NCI-H128 (cell line): ENCODE data around the gene INTS15.
"Not testable (repeated sequence)": the region's sequence is repeated elsewhere in the genome, so short reads cannot be mapped to it uniquely, and the experiment has no call there.

ENCODE experiments used
- DNase-seq: peaks from one replicate; lab custom pipeline; 2025; ENCODE audit not compliant: unreplicated experiment; lab: John Stamatoyannopoulos, UW

The INTS15 gene

DNA sequence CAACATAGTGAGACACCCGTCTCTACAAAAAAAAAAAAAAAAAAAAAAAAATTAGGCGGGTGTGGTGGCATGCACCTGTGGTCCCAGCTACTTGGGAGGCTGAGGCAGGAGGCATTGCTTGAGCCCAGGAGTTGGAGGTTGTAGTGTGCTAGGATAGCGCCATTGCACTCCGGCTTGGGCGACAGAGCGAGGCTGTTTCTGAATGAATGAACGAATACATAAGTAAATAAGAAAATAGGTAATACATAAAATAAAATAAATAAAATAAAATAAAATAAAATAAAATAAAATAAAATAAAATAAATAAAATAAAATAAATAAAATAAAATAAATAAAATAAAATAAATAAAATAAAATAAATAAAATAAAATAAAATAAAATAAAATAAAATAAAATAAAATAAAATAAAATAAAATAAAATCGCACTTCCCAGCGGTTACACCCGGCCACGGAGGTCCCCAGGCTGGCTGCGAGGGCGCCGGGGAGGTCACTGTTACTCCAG, 12.9 kb upstream of the INTS15 start:
- DNase-seq = not testable (repeated sequence)

DNA sequence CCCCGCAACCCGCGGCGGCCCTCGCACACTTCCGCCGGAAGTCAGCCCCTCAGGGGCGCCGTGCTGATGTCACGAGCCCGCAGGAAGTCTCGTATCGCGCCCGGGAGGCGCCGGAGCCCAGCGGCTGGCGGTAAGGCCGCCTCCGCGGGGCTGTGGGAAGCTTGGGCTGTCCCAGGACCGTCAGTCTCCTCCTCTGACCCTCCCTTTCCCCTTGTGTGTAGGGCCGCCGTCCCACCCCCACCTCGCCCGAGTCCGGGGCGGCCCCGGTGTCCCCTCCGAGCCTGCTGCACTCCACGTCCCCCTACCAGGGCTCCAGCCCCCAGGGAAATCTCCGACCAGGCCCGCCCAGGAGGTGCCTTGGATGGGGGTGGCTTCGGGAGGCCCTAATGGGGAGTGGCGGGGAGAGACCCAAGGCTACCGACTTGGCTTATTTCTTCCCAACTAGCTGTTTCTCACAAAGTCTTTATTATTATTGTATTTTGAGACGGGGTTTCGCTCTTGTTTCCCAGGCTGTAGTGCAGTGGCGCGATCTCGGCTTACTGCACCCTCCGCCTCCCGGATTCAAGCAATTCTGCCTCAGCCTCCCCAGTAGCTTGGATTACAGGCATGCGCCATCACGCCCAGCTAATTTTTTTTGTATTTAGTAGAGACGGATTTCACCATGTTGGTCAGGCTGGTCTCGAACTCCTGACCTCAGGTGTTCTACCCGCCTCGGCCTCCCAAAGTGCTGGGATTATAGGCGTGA, 12.3 kb upstream of the INTS15 start, which contains the start of gene ZDHHC4:
TSS of gene ZDHHC4 (plus strand) at position 86 of the 745 bp plus-strand sequence. CDS start 3,108 bp downstream, outside the sequence.
- peak; percentile 74 for DNase-seq

DNA sequence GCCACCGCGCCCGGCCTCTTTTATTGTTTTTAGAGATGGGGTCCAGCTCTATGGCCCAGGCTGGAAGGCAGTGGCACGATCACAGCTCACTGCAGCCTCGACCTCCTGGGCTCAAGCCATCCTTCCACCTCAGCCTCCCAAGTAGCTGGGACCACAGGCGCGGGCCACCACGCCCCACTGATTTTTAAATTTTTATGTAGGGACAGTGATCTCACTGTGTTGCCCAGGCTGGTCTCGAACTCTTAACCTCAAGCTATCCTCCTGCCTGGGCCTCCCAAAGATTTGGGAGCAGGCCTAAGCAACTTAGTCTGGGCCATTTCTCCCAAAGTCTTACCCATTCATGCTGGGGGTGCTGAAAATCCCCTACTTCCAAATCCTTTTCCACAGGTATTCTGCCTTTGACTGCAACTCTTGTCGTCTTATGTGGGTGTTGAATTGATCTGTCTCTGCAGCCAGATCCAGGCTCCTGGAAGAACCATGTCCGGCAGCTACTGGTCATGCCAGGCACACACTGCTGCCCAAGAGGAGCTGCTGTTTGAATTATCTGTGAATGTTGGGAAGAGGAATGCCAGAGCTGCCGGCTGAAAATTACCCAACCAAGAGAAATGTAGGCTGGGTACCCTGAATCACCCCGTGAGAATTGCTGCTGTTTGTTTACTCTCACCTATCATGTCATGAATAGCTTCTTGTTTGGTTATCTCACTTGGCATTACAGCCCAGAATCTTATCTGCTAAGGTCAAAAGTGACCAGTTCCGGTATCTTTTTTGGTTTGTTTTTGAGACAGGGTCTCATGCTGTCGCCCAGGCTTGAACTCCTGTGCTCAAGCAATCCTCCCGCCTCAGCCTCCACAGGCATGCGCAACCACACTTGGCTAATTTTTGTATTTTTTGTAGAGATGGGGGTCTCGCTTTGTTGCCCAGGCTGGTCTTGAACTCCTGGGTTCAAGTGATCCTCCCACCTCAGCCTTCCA, 11.4 kb upstream of the INTS15 start:
- no peak for DNase-seq

DNA sequence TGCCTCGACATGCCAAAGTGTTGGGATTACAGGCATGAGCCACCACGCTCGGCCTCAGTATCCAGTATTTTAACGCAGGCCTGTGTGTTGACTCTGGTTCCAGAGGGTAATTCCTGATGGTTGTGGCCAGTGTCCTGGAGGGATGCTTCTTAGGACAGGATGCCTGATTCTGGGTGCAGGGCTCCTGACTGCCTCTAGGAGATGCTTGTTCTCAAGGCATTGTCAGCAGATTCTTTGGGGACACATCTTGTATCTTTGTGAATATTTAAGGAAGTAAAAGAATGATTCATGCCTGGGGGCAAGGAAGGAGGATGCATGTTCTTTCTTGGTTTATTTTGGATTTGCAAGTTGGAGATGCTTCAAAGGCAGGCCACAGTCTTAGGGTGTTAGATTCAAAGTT, 10.4 kb upstream of the INTS15 start:
- DNase-seq = no peak

DNA sequence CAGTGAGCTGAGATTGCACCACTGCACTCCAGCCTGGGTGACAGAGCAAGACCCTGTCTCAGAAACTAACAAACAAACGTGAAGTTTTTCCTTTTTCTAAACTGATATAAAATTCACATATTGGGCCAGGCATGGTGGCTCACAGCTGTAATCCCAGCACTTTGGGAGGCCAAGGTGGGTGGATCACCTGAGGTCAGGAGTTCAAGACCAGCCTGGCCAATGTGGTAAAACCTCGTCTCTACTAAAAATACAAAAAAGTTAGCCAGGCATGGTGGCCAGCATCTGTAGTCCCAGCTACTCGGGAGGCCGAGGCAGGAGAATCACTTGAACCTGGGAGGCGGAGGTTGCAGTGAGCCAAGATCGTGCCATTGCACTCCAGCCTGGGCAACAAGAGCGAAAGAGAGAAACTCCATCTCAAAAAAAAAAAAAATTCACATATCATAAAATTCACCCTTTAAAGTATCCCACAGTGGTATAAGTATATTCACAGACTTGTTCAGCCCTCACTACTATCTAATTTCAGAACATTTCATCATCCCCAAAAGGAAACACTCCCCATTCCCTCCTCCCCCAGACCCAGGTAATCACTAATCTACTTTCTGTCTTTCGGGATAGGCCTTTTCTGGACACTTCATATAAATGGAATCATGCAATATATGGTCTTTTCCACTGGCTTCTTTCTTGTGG, 3.9 kb upstream of the INTS15 start:
- DNase-seq = not testable (repeated sequence)

DNA sequence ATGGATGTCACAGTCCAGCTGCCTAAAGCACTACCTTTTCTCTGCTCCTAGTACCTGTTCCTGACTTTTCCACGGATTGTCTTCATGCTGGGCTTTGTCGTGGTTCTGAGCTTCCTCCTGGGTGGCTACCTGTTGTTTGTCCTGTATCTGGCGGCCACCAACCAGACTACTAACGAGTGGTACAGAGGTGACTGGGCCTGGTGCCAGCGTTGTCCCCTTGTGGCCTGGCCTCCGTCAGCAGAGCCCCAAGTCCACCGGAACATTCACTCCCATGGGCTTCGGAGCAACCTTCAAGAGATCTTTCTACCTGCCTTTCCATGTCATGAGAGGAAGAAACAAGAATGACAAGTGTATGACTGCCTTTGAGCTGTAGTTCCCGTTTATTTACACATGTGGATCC, 1.3 kb upstream of the INTS15 start:
- no peak for DNase-seq

DNA sequence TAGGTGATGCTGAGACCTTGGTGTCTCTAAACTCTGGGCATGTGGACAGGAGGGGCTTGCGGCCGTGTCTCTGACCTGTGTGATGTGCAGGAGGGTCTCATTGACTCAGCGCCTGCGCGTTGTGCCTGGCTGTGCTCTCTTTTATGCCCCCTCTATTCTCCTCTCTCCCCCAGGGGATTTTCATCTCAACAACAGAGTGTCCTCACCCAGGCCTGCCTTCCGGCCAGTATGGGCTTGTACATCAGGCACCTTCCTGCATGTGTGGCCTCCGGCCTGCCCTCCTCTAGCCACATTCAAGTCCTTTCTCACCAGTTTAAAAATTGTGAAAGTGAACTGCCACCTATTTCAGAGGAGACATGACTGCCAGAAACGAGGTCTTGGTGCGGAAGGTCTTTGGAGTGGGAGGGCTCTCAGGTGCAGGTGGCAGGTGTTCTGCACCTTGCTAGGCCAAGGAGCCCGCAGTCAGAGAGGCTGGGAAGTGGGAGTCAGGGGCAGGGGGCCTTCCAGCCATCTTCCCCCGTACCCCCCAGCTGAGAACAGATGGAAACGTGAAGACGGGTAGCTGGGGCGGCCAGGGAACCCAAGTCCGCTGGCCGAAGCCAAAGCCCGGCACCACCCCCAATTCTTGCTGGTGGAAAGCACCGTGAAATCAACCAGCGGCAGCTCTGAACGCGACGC, 531 bp upstream of the INTS15 start:
- no peak for DNase-seq

DNA sequence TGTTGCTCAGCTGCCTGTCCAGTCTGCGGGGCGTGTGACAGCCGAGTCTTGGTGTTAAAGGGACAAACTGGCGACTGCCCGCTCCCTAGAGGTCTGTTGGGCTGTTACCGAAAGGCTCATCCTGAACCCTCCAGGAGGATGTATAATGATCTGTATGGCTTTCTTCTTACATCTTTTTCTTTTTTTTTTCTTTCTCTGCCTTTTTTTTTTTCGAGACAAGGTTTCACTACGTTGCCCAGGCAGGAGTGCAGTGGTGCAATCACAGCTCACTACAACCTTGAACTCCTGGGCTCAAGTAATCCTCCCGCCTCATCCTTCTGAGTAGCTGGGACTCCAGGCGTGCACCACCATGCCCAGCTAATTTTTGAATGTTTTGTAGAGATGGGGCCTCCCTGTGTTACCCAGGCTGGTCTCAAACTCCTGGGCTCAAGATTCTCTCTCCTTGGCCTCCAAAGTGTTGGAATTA, 857 bp downstream of the INTS15 start:
- DNase-seq = no peak

DNA sequence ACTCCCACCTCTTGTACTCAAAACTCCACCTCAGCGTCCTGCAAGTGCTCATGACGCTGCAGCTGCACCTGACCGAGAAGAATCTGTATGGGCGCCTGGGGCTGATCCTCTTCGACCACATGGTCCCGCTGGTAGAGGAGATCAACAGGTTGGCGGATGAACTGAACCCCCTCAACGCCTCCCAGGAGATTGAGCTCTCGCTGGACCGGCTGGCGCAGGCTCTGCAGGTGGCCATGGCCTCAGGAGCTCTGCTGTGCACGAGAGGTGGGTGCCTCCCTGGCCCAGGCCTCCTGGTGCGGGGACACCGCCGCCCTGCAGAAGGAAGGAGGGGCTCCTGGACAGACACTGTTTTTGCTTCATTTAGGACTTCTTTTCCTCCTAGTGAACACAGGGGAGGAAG, 10.3 kb downstream of the INTS15 start:
- DNase-seq = no peak

DNA sequence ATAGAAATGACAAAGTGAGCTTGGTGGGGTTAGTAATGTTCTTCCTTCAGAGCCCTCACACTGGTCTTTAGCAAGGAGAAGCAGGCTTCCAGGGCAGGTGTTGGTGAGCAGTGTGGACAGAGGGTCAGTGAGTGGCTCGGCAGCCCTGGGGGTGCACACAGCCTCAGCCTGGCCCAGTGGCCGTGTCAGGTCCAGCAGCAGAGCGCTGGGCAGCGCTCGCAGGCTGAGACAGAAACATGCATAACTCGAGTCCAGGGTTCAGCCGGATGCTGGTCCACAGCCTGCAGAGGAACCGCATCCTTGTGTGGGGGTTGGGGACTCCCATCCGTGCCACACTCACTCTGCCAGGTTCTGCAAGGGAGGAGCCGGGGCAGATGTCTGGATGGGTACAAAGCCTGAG, 14.6 kb downstream of the INTS15 start:
- DNase-seq = no peak

DNA sequence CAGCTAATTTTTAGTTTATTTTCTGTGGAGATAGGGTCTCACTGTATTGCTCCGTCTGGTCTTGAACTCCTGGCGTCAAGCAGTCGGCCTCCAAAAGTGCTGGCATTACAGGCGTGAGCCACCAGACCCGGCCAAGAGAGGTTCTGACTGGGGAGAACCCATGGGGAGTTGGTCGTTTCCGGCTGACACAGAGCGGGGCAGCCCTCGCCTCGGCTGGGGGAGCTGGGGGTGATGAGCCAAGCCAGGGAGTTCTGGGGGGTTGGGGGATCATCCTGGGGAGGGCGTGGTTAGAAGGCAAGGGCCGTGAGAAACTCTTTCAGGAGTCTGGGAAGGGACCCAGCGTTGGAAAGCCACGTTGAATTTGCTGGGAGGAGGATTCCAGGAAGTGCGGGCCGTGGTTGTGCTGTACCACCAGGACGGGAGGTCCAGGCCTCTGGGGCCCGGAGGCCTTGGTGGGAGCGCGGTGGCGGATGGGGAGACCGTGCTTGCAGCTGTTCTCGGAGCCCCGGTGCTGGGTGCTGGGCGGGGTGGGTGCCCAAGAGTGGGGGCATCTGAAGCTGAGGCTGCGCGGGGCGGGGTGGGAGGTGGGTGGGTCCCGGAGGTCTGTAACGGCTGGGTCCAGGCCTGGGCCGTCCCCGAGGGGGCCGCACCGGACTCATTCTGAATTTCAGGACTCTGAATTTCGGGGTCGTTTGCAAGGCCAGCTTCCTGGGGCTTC, 17.2 kb downstream of the INTS15 start:
- DNase-seq = no peak

DNA sequence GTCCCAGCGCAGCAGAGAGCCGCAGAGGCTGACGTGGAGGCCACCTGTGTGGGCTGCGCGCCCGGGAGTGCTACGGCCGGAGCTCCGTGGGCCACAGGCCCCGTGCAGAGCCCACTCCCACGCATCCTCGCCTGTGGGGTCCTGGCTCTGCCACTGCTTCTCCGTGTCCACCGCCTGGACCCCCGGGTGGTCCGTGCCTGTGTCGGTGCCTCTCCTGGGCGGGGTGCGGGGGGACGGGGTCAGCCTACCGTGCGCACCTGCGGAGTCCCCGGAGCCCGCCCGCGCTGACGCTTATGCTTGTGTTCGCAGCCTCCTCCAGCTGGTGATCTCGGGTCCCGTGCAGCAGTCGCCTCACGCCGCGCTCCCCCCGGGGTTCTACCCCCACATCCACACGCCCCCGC, 17.8 kb downstream of the INTS15 start:
- no peak for DNase-seq

DNA sequence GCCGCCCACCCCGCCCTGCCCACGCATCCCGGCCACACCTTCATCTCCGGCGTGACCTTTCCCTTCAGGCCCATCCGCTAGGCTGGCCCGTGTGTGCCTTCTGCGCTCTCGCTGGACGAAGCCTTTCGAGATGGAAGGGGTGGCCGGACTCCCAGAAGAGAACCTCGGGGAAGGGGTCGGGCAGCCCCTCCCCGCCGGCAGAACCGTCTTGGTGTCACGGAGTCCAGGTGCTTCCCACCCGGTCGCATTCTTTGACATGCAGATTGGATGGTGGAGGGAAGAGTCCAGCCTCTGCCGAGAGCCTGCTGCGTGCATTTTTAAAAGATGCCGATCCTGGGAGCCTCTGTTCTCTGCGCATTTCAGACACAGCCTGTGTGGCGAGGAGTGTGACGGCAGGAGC, 18.3 kb downstream of the INTS15 start:
- no peak for DNase-seq

DNA sequence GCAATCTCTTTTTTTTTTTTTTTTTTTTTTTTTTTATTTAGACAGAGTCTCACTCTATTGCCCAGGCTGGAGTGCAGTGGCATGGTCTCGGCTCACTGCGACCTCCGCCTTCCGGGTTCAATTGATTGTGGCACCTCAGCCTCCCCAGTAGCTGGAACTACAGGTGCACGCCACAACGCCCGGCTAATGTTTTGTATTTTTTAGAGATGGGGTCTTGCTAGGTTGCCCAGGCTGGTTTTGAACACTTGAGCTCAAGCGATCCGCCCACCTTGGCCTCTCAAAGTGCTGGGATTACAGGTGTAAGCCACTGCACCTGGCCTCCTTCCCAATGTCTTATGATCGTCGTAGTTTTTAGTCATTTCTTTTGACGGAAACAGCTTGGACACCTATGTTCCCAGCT, 19.0 kb downstream of the INTS15 start:
- no peak for DNase-seq

DNA sequence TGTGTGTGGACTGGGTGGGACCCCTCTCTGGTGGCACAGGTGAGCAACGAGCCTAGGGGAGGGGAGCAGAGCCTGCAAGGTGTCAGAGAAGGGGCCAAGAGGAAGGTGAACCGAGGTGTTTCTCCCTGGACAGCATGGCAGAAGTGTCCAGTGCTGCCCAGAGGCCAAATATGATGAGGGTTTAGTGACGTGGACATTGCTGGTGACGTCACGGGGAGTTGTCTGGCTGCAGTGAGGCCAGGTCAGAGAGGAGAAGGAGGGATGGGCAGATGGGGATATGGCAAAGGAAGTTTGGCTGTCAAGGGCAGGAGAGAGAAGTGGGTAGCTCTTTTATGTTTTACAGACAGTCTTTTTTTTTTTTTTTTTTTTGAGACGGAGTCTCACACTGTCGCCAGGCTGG, 23.0 kb downstream of the INTS15 start:
- DNase-seq = no peak

DNA sequence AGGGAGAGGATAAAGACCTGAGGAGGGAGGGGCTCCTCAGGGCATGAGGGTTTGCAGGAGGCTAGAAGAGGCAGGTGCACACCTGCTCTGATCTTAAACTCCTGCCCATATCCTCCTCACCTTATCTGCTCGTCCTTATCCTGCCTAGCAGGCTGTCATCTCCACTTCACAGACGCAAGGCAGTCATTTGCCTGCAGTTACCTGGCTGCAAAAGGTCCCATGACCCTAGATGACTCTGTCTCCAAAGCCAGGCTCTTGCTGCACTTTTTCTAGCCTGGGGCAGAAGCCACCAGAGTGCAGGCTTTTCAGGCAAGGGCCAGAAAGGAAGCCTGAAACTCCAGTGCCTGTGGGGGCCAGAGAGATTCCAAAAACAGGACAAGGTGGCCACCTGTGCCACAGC, 23.9 kb downstream of the INTS15 start:
- DNase-seq = no peak

DNA sequence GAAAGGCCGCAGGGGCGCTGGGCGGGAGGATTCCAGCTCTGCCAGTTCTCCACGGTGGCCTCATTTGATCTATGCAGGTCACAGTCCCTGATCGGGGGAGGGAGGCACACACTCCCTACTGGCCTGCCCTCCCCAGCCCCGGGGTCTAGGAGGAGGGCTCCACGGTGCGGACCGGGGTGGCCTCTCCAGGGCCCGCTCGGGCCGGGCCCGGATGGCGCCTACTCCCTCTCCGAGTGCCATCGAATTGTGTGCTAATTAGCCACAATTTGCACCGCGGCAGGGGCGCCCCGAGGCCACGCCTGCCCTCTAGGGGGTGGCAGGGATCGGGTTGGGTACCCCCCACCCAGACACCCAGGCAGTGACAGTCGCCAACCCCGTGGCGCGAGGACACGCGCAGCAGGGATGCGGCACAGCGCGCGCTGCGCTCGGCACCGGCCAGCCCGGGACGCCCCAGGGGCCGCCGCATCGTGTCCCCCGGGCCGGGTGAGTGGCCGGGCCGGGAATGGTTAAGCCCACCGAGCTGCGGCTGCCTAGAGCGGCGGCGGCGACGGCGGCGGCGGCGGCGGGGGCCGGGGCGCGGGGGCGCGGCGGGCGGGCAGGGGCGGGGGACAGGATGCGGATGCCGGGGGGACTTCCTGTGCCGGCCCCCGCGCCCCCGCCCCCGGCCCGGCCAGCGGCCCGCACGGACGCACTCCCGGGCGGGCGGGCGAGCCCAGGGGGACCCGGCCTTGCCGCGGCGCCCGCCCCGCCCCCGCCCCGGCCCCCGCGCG, 25.3 kb downstream of the INTS15 start, which contains the start of gene ZNF853:
TSS of gene ZNF853 (plus strand) at position 658 of the 770 bp plus-strand sequence. CDS start 565 bp downstream, outside the sequence.
- no peak for DNase-seq

DNA sequence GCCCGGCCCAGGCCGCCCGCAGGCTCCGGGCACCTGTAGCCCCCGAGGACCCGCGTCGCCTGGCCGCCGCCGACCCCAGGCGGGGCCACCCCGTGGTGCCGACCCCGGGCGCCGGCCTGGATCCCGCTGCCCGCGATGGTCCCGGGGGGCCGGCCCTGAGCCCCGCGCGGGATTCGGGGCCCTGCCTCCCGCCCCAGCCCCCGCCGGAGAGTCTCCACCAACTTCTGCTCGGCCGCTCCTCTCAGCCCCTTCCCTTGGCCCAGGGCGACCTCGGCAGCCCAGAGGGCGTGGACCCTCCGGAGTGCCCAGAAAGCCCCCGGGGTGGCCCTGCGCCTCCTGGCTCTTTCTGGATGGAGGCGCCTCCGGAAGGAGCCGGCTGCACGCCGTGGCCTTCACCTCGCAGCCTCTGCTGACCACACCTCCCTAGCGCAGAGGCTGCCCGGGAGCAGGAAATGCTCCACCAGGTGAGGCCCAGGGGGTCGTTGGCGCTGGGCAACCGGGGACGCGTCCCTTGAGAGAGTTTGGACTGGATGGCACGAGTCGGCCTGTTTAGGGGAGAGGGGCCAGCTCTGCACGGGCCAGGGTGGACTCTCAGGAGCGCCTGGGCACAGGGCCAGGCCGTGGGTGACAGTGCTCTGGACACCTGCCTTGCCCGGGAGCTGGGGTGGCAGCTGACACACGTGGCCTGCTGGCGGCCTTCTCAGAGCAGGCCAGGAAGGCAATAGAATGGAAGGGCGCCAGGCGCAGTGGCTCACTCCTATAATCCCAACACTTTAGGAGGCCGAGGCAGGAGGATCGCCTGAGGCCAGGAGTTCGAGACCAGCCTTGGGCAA, 26.1 kb downstream of the INTS15 start:
- DNase-seq = no peak
